A549 (cell line): ENCODE measurements around the gene GCDH. TPM values are rescaled to one million over a fixed set of nuclear protein-coding genes. Genes with fewer than 3 reads are reported as not detected.

Experiments
- ATAC-seq, 2 experiments: fragments of 200-7000 bp in 1 of 2; fragments of >200 bp in 1 of 2; cut with Nextera tagmentation in 1 of 2; cut with Tn5 transposase in 1 of 2; 3 replicates each; pipeline versions ENCODE4 v1.8.0 to v1.9.1; 2018 to 2020; ENCODE audit warnings: mild to moderate bottlenecking in 1 of 2, moderate library complexity in 1 of 2
- CTCF ChIA-PET: fragments of 300-600 bp; sonication (Branson Sonifier 250); formaldehyde crosslinking; extraction: SDS; loops from one replicate; lab custom pipeline; 2021; ENCODE audit warnings: antibody characterized with exemption, inconsistent platforms; lab: Yijun Ruan, JAX
- POLR2A ChIA-PET: fragments of 350-600 bp; formaldehyde crosslinking; extraction: SDS; loops from one replicate; lab custom pipeline; 2021; ENCODE audit warnings: antibody characterized with exemption, inconsistent platforms; lab: Yijun Ruan, JAX
- DNase-seq, 2 experiments: peaks; one replicate each; pipeline versions ENCODE4 v3.0.0 to v3.0.0-alpha.2; 2011 to 2016; ENCODE audit warnings: low read depth in 1 of 2, low spot score in 1 of 2
- FAIRE-seq: peaks from 2 replicates; lab custom pipeline; 2011; peaks lifted over from hg19 to GRCh38; lab: Jason Lieb, UNC
- H3K27ac ChIP-seq, 2 experiments: fragments of >200 bp; sonication (Bioruptor Twin); formaldehyde crosslinking; 3 replicates each; pipeline ENCODE4 v1.5.1; 2016 to 2017
- H3K4me1 ChIP-seq: fragments of >200 bp; sonication (Bioruptor Twin); formaldehyde crosslinking; 3 replicates; pipeline ENCODE4 v1.6.1; 2016
- H3K4me2 ChIP-seq: fragments of >200 bp; sonication (Bioruptor Twin); formaldehyde crosslinking; 3 replicates; pipeline ENCODE4 v1.6.1; 2016
- H3K4me3 ChIP-seq: fragments of >200 bp; sonication (Bioruptor Twin); formaldehyde crosslinking; 3 replicates; pipeline ENCODE4 v1.5.1; 2016
- H3K9me3 ChIP-seq: fragments of >200 bp; sonication (Bioruptor Twin); formaldehyde crosslinking; 3 replicates; pipeline ENCODE4 v1.6.1; 2016
- CHD2 ChIP-seq: fragments of 150-350 bp; IDR thresholded peaks from 2 replicates; pipeline ENCODE4 v1.6.1; 2014; ENCODE audit warnings: low read length; ENCODE audit not compliant: partially characterized antibody
- EP300 ChIP-seq, 2 experiments: fragments of >200 bp; sonication (Bioruptor Twin); formaldehyde crosslinking; IDR thresholded peaks; 2 replicates in 1 of 2; 3 replicates in 1 of 2; pipeline ENCODE4 v1.6.1; 2016 to 2017
- JUN ChIP-seq, 2 experiments: fragments of >200 bp; sonication (Bioruptor Twin); formaldehyde crosslinking; IDR thresholded peaks; 2 replicates in 1 of 2; 3 replicates in 1 of 2; pipeline ENCODE4 v1.6.1; 2016 to 2017
- JUNB ChIP-seq: fragments of >200 bp; sonication (Bioruptor Twin); formaldehyde crosslinking; IDR thresholded peaks from 2 replicates; pipeline ENCODE4 v1.6.1; 2016
- KDM1A ChIP-seq: fragments of 200-600 bp; sonication (generic); IDR thresholded peaks from 2 replicates; pipeline ENCODE4 v1.6.1; 2016; ENCODE audit warnings: low read depth, mild to moderate bottlenecking
- KDM5A ChIP-seq: fragments of 200-600 bp; sonication (generic); IDR thresholded peaks from 2 replicates; pipeline ENCODE4 v1.6.1; 2016; ENCODE audit warnings: antibody characterized with exemption, mild to moderate bottlenecking
- MAX ChIP-seq: IDR thresholded peaks from 2 replicates; pipeline ENCODE4 v1.6.1; 2012
- MYC ChIP-seq: IDR thresholded peaks from 2 replicates; pipeline ENCODE4 v1.6.1; 2012; ENCODE audit warnings: mild to moderate bottlenecking, inconsistent platforms, low read length, improper control_type of control experiment, borderline replicate concordance
- NPAS2 ChIP-seq: fragments of 250-450 bp; sonication (Bioruptor Pico); IDR thresholded peaks from 2 replicates; pipeline ENCODE4 v1.8.0; 2022; ENCODE audit warnings: mild to moderate bottlenecking, moderate library complexity, borderline replicate concordance
- NR3C1 ChIP-seq: fragments of >200 bp; sonication (Bioruptor Twin); formaldehyde crosslinking; IDR thresholded peaks from 3 replicates; pipeline ENCODE4 v1.6.1; 2017
- PHF8 ChIP-seq: fragments of 200-600 bp; sonication (generic); IDR thresholded peaks from 2 replicates; pipeline ENCODE4 v1.6.1; 2016; ENCODE audit warnings: low read depth, mild to moderate bottlenecking, antibody characterized with exemption, moderate library complexity, borderline replicate concordance
- RAD21 ChIP-seq, 2 experiments: fragments of >200 bp in 1 of 2; sonication (Bioruptor Twin) in 1 of 2; formaldehyde crosslinking in 1 of 2; IDR thresholded peaks in 1 of 2; conservative IDR thresholded peaks in 1 of 2; 2 replicates in 1 of 2; 3 replicates in 1 of 2; pipeline ENCODE4 v1.6.1; 2012 to 2018; ENCODE audit warnings: inconsistent platforms in 1 of 2
- SREBF2 ChIP-seq: fragments of 450-650 bp; IDR thresholded peaks from 2 replicates; pipeline ENCODE4 v1.6.1; 2014; ENCODE audit warnings: mild to moderate bottlenecking, moderate library complexity
- TFCP2L1 ChIP-seq: fragments of 250-450 bp; sonication (Bioruptor Pico); IDR thresholded peaks from 2 replicates; pipeline ENCODE4 v1.5.0; 2021; ENCODE audit warnings: mild to moderate bottlenecking
- TP53 ChIP-seq: fragments of 250-450 bp; sonication (Bioruptor Pico); IDR thresholded peaks from 2 replicates; pipeline ENCODE4 v1.5.0; 2021; ENCODE audit warnings: mild to moderate bottlenecking, moderate library complexity
- ZFP36 ChIP-seq: fragments of 450-650 bp; IDR thresholded peaks from 2 replicates; pipeline ENCODE4 v1.6.1; 2014; ENCODE audit warnings: borderline replicate concordance; ENCODE audit not compliant: partially characterized antibody
- ZSCAN20 ChIP-seq: fragments of 250-450 bp; sonication (Bioruptor Pico); IDR thresholded peaks from 2 replicates; pipeline ENCODE4 v1.8.0; 2022; ENCODE audit warnings: mild to moderate bottlenecking, moderate library complexity
- WGBS: methylation state at CpG from one replicate; pipeline ENCODE4 v1.1.6; 2017; ENCODE audit errors: missing lambda C conversion rate; 5-methylcytosine and 5-hydroxymethylcytosine counted together
- polyA plus RNA-seq, 4 experiments: library from polyadenylated mRNA; depleted of rRNA in 3 of 4; stranded (reverse); fragments of >200 nt; fragmentation: RNase III in 1 of 4; extraction: RNeasy Plus Mini Kit Qiagen cat#74134 plus additional on column Dnase treatment in 1 of 4; gene quantifications; 2 replicates in 3 of 4; 3 replicates in 1 of 4; pipeline ENCODE4 v1.2.3, GENCODE V29; 2011 to 2017
- TF ChIP-seq, protein P1 (sequence below): fragments of 150-350 bp; IDR thresholded peaks from 2 replicates; pipeline ENCODE4 v1.6.1; 2014; ENCODE audit warnings: low read depth, mild to moderate bottlenecking, low read length
- TF ChIP-seq, protein P2 (sequence below): fragments of 250-450 bp; sonication (Bioruptor Pico); IDR thresholded peaks from 2 replicates; pipeline ENCODE4 v1.5.0; 2020; ENCODE audit warnings: low read depth, mild to moderate bottlenecking, moderate library complexity
- TF ChIP-seq, protein P3 (sequence below): fragments of 200-600 bp; sonication (generic); IDR thresholded peaks from 2 replicates; pipeline ENCODE4 v1.6.1; 2016; ENCODE audit warnings: antibody characterized with exemption, mild to moderate bottlenecking, moderate library complexity
- TF ChIP-seq, protein P4 (sequence below): fragments of 250-450 bp; sonication (Bioruptor Pico); IDR thresholded peaks from 2 replicates; pipeline ENCODE4 v1.5.0; 2021; ENCODE audit warnings: mild to moderate bottlenecking, moderate library complexity, borderline replicate concordance
- TF ChIP-seq, protein P5 (sequence below): fragments of >200 bp; sonication (Bioruptor Twin); formaldehyde crosslinking; IDR thresholded peaks from 3 replicates; pipeline ENCODE4 v1.5.1; 2016

Gene GCDH
- polyA plus RNA-seq, 2 of the 4 experiments (the other 2 are of a cell fraction), result 8.8 to 15.2 TPM

DNA sequence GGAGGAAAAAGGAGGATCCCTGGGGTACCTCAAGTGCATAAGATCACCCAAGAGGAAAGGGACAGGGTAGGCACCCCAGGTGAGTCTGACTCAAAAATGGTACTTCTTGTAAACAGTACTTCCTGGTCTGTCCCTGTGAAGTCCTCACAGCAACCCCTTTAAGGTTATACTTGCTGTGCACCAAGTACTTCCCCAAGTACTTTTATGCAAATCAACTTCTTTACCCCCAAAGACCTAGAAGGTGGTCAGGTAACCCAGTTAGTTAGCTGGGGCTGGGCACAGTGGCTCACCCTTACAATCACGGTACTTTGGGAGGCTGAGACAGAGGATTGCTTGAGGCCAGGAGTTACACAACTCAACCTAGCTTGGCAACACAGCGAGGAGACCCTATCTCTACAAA lies 49.9 kb downstream of the GCDH start:
- Histone ChIP-seq H3K9me3 (no peaks in the 10 kb centered on the region), H3K4me2 (peak overlapping the region; percentile 99; the same call in 2 of the 3 replicates), H3K4me3 (no peak overlapping the region)
- POLR2A ChIA-PET, result no interaction called here
- CTCF ChIA-PET, result no interaction called here
- no peak for TF ChIP-seq RAD21 (conservative IDR thresholded peaks at IDR 0.05 in 1 of 2, IDR thresholded peaks at IDR 0.05 in 1 of 2)
- no peak for TF ChIP-seq NPAS2 (CRISPR knock-in tag)
- no peak for TF ChIP-seq KDM1A
- no peak for TF ChIP-seq KDM5A
- TF ChIP-seq NR3C1, result no peak
- TF ChIP-seq, protein P1, sequence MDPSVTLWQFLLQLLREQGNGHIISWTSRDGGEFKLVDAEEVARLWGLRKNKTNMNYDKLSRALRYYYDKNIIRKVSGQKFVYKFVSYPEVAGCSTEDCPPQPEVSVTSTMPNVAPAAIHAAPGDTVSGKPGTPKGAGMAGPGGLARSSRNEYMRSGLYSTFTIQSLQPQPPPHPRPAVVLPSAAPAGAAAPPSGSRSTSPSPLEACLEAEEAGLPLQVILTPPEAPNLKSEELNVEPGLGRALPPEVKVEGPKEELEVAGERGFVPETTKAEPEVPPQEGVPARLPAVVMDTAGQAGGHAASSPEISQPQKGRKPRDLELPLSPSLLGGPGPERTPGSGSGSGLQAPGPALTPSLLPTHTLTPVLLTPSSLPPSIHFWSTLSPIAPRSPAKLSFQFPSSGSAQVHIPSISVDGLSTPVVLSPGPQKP, result no peak
- TF ChIP-seq, protein P2, sequence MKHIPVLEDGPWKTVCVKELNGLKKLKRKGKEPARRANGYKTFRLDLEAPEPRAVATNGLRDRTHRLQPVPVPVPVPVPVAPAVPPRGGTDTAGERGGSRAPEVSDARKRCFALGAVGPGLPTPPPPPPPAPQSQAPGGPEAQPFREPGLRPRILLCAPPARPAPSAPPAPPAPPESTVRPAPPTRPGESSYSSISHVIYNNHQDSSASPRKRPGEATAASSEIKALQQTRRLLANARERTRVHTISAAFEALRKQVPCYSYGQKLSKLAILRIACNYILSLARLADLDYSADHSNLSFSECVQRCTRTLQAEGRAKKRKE (CRISPR knock-in tag), result no peak
- TF ChIP-seq, all 56 proteins: peak for 0
- no peak for ATAC-seq
- FAIRE-seq, result no peak
- Histone ChIP-seq H3K27ac (peak overlapping the region in 1 of 2 experiments; percentile 97; a peak in 2 of 6 replicates), H3K4me1 (peaks cover 22% of the 10 kb centered on the region)
- WGBS, result 92% methylated on average over 2 of the region's 2 CpGs
- no peak for DNase-seq

GRCh38 chr19:12943437-12944044 lies 52.6 kb downstream of the GCDH start:
- POLR2A ChIA-PET, result no interaction called here
- H3K4me2 ChIP-seq, result no peak overlapping the region
- WGBS, result 94% methylated on average over 17 of the region's 18 CpGs
- TF ChIP-seq MYC (no peak), CHD2 (no peak), TFCP2L1 (CRISPR knock-in tag) (no peak), ZFP36 (no peak), NPAS2 (CRISPR knock-in tag) (no peak), JUN (IDR thresholded peaks at IDR 0.05) (no peak), PHF8 (no peak), MAX (no peak), EP300 (IDR thresholded peaks at IDR 0.05) (no peak), JUNB (no peak), ZSCAN20 (no peak), TP53 (CRISPR knock-in tag) (no peak), SREBF2 (no peak)
- TF ChIP-seq, protein P1, result no peak
- TF ChIP-seq, protein P3, sequence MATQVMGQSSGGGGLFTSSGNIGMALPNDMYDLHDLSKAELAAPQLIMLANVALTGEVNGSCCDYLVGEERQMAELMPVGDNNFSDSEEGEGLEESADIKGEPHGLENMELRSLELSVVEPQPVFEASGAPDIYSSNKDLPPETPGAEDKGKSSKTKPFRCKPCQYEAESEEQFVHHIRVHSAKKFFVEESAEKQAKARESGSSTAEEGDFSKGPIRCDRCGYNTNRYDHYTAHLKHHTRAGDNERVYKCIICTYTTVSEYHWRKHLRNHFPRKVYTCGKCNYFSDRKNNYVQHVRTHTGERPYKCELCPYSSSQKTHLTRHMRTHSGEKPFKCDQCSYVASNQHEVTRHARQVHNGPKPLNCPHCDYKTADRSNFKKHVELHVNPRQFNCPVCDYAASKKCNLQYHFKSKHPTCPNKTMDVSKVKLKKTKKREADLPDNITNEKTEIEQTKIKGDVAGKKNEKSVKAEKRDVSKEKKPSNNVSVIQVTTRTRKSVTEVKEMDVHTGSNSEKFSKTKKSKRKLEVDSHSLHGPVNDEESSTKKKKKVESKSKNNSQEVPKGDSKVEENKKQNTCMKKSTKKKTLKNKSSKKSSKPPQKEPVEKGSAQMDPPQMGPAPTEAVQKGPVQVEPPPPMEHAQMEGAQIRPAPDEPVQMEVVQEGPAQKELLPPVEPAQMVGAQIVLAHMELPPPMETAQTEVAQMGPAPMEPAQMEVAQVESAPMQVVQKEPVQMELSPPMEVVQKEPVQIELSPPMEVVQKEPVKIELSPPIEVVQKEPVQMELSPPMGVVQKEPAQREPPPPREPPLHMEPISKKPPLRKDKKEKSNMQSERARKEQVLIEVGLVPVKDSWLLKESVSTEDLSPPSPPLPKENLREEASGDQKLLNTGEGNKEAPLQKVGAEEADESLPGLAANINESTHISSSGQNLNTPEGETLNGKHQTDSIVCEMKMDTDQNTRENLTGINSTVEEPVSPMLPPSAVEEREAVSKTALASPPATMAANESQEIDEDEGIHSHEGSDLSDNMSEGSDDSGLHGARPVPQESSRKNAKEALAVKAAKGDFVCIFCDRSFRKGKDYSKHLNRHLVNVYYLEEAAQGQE, result no peak
- TF ChIP-seq, protein P4, sequence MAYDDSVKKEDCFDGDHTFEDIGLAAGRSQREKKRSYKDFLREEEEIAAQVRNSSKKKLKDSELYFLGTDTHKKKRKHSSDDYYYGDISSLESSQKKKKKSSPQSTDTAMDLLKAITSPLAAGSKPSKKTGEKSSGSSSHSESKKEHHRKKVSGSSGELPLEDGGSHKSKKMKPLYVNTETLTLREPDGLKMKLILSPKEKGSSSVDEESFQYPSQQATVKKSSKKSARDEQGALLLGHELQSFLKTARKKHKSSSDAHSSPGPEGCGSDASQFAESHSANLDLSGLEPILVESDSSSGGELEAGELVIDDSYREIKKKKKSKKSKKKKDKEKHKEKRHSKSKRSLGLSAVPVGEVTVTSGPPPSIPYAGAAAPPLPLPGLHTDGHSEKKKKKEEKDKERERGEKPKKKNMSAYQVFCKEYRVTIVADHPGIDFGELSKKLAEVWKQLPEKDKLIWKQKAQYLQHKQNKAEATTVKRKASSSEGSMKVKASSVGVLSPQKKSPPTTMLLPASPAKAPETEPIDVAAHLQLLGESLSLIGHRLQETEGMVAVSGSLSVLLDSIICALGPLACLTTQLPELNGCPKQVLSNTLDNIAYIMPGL, result no peak
- TF ChIP-seq, protein P5, sequence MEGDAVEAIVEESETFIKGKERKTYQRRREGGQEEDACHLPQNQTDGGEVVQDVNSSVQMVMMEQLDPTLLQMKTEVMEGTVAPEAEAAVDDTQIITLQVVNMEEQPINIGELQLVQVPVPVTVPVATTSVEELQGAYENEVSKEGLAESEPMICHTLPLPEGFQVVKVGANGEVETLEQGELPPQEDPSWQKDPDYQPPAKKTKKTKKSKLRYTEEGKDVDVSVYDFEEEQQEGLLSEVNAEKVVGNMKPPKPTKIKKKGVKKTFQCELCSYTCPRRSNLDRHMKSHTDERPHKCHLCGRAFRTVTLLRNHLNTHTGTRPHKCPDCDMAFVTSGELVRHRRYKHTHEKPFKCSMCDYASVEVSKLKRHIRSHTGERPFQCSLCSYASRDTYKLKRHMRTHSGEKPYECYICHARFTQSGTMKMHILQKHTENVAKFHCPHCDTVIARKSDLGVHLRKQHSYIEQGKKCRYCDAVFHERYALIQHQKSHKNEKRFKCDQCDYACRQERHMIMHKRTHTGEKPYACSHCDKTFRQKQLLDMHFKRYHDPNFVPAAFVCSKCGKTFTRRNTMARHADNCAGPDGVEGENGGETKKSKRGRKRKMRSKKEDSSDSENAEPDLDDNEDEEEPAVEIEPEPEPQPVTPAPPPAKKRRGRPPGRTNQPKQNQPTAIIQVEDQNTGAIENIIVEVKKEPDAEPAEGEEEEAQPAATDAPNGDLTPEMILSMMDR, result no peak
- TF ChIP-seq, protein P2 (CRISPR knock-in tag), result no peak
- FAIRE-seq (no peak), ATAC-seq (no peak), DNase-seq (no peak)
- peaks cover 28% of the 10 kb centered on the region for H3K4me1 ChIP-seq
- CTCF ChIA-PET, result no interaction called here
- H3K9me3 ChIP-seq, result no peaks in the 10 kb centered on the region
- H3K4me3 ChIP-seq, result no peak overlapping the region
- no peak overlapping the region for H3K27ac ChIP-seq
